GM11168 (cell line): ENCODE results near the gene PLD4.
"Not testable (repeated sequence)": the region's sequence is repeated elsewhere in the genome, so short reads cannot be mapped to it uniquely, and the experiment has no call there.

Experiments
- in situ Hi-C: fragments of 300-500 bp; cut with MboI; formaldehyde crosslinking; loops from one replicate; pipeline ENCODE4 v1.12.0; 2022; ENCODE audit warnings: low sequenced_read_pairs; ENCODE audit not compliant: unreplicated experiment

PLD4 gene

DNA sequence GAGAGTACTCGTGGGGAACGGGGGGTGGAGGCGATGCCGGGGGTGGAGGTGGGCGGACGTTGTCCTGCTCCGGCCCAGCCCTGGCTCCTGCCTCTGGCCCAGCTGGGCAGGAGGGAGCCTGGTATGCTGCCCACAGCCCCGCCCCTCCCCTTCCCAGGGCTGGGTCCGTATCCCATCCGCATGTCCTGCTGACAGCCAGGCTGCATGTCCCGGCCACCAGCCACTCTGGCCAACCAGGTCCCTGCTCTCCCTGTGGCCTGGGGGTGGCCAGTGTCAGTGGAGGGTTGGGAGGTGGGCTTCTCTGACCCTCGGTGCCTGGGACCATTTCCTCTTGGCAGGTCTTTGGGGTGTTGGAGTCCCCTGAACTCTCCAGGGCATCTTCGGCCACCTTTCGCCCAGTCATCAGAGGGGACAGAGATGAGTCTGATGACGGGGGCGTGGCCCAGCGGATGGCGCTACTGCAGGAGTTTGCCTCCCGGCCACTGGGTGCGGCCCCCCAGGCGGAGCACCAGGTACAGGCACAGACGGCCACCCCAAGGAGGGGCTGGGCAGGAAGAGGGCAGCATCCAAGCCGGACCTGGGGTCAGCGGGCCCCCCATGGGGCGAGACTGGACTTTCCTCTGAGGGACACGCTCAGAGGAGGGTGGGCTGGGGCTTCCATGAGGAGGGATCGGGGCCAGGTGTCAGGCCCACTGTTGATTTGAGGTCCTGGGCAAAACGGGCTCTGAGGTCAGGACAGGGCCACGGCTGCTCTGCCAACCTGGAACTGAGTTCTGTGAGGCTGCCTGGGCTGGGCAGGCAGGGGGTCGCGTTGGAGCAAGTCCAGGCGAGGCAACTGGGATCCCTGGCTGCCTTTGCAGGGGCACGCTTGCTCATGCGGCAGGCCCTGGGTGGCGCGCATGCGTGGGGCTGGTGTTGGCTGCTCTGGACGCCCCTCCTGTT is 39.4 kb upstream of the PLD4 start:
- in situ Hi-C loops = no loop called here

GRCh38 chr14:104885973-104886689 is 38.5 kb upstream of the PLD4 start:
- in situ Hi-C loops = no loop called here

GRCh38 chr14:104886690-104887622 is 37.7 kb upstream of the PLD4 start:
- in situ Hi-C loops = no loop called here

- in situ Hi-C loops = no loop called here
Measured at GRCh38 chr14:104887623-104888488, 36.8 kb upstream of the PLD4 start.

- in situ Hi-C loops = no loop called here
Measured at GRCh38 chr14:104888489-104889374, 35.9 kb upstream of the PLD4 start.

DNA sequence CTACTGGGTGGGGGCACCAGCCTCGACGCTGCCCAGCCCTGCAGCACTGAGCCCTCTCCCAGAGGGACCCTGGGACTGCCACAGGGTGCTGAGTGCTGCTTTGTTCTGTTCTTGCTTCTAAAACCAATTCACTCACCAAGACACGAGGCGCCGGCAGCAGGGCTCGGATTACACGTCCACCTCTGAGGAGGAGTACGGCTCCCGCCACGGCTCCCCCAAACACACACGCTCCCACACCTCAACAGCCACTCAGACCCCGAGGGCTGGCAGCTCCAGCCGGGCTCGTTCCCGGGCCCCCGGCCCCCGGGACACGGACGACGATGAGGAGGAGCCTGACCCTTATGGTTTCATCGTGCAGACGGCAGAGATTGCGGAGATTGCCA is 35.3 kb upstream of the PLD4 start:
- in situ Hi-C loops = no loop called here

- in situ Hi-C loops = not testable (repeated sequence)
Measured at GRCh38 chr14:104890292-104890691, 34.4 kb upstream of the PLD4 start.

GRCh38 chr14:104891121-104891551 is 33.5 kb upstream of the PLD4 start:
- in situ Hi-C loops = no loop called here

GRCh38 chr14:104891664-104892530 is 32.8 kb upstream of the PLD4 start:
- in situ Hi-C loops = no loop called here

DNA sequence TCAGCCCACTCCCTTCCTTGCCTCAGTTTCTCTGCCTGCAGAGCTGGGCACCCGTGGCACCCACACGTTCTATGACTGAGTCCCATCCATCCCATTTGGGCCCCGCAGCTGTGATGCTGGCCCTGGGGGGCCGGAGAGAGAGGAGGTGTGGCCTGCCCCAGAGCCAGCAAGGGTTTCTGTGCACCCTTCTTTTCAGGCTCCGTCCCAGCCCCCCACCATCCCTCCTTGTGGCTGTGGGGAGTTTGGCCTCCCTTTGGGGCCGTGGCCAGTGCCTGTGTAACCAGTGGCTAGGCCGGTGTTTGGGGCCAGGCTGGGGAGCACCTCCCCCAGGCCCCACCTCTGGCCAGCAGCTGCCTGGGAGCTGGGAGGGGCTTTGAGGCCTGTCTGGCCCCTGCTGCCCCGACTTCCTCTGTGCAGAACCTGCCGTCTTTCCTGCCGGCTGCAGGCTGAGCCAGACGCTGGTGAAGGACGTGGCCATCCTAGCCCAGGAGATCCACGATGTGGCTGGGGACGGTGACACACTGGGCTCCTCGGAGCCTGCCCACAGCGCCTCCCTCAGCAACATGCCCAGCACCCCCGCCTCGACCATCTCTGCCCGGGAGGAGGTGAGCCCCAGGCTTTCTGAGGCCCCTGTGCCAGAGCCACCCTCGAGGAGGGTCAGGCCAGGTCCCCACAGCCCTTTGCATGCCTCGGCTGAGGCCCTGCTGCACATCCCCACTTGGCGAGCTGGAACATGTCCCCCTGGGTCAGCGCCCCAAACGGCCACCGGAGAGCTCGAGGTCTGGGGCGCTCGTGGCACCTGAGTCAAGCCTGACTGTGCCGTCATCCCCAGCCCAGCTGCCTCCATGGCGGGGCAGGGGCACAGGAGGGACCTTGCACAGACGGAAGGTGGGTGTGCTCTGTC is 31.9 kb upstream of the PLD4 start:
- in situ Hi-C loops = no loop called here

DNA sequence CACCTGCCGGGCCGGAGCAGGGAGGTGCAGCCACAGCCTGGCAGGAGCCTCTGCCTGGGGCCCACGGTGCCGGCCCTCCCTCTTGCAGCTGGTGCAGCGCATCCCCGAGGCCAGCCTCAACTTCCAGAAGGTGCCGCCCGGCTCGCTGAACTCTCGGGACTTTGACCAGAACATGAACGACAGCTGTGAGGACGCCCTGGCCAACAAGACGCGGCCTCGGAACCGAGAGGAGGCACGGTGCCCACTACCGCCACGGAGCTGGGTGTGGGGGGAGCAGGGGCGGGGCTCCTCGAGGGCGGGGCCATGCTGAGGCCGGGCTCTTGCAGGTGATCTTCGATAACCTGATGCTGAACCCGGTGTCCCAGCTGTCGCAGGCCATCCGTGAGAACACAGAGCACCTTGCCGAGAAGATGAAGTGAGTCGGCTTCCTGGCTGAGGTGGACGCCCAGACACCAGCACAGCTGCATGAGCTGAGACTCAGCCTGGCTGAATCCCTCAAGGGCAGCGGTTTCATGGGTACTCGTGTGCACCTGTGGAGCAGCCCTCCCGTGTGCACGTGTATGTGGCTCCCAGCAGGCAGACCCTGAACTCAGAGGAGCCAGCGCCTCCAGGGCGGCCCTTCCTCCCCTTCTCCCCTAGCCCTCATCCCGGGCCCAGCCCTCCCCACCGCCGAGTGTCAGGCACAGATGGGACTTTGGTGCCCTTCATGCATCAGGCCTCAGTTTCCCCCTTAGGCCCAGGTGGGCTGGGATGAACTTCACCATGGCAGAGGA is 31.1 kb upstream of the PLD4 start:
- in situ Hi-C loops = no loop called here

DNA sequence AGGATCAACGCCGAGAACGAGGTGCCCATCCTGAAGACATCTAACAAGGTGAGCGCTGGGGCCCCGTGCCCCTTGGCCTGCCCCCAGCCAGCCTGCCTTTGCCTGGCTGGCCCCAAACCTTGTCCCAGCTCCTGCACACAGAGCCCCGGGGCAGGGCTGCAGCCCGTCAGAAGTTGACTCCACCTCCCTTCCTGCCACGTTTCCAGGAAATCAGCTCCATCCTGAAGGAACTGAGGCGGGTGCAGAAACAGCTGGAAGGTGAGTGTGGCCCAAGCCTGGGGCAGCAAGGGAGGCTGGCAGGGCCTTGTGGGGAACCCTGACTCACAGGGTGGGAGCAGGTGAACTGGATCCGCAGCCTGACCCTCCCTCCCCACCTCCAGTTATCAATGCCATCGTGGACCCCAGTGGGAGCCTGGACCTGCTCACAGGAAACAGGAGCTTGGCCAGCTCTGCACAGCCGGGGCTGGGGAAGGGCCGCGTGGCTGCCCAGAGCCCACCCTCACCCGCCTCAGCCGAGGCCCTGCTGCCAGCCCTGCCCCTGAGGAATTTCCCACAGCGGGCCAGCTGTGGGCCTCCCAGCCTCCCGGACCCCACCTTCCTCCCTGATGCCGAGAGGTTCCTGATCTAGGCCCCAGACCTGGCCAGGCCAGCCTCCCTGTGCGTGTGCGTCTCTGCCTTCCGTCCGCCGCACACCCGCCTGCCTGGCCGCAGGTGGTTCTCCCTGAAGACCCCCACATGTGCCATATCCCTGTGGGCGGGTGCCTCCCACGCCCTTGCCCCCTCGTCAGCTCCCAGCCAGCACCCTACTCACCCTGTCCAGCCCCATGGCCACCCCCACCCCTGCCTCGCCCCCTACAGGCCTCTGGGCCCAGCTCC is 30.1 kb upstream of the PLD4 start:
- in situ Hi-C loops = no loop called here

DNA sequence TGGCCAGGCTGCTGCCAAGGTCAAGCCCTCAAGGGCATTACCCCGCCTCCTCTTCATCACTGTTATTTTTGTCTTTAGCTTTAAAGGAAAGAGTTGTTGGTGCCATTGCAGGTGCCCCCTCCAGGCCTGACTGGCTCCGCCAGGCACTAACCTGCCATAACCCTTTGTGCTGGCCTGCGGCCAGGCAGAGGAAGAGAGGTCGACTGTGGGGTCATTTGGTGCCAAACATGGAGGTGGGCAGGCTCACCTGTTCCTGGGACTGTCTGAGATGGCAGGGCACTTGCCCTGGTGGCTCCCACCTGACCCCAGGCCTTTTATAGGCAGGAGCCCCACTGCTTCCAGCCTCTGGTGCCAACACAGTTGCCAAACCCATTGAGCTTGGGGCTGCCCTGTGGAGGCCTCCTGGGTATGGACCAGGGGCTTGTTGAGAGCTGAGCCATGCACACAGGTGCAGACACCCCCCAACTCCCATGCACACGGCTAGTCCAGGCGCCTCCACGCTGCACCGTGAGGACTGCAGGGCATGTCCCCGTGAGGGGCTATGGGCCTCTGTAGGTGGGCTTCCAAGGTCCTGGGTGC is 29.4 kb upstream of the PLD4 start:
- in situ Hi-C loops = no loop called here

GRCh38 chr14:104895786-104896661 is 28.7 kb upstream of the PLD4 start:
- in situ Hi-C loops = no loop called here
